HG03342 (cell line): Measurements from ENCODE around the gene HECTD4.
"Not testable (repeated sequence)": the region's sequence is repeated elsewhere in the genome, so short reads cannot be mapped to it uniquely, and the experiment has no call there.

Source experiments
- ATAC-seq: cut with Tn5 transposase; IDR thresholded peaks from one replicate; pipeline ENCODE4 v1.9.1; 2021; ENCODE audit warnings: mild to moderate bottlenecking, moderate library complexity; ENCODE audit not compliant: unreplicated experiment

Gene HECTD4

DNA sequence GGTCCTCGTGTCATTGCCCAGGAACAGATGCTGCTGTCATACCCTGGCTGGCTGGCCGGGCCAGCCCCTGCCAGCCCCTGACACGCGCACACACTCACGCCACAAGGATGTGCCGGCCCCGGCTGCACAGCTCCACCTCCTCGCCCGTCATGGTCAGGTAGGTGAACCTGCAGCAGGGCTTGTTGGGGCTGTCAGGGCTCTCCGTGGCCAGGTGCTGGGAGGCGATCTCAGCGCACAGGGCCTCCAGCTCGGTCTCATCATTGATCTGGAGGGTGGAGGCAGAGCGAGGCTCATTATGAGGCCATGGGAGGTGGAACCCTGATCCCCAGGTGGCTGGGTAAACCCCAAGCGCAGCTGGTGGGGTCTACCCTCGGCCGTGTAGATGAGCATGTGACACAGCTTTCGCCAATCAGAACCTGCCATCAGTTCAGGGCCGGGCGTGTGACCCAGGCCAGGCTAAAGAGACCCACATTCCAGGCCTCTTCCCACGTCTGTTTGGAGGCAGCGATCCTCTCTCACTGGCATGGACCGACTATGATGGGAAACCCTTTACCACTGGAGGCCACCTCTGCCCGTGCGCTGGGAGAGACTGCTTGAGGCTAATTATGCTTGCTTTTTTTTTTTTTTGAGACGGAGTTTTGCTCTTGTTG lies 218.1 kb downstream of the HECTD4 start:
- no peak for ATAC-seq

DNA sequence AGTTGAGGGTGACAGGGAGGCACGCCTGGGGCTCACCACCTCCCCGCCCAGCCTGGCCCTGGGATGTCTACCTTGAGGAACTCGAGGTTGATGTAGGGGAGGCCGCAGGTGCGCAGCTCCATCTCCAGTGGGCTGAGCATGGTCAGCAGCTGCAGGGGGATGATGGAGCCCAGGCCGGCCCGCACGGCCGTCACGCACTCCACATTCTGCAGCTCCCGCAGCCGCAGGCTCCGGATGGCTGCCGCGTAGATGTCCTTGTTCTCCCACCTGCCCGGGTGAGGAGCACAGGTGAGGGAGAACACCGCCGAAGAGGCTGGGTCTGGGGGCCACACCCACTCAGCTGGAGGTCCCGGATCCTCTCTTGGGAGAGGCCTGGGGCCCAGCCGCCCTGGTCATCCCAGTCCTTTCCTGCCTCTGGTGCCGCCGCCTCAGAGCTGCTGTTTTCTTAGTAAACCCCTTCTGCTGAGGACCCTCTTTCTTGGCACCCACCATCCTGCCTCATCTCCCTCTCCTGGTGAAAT lies 218.7 kb downstream of the HECTD4 start:
- ATAC-seq = no peak

- ATAC-seq = no peak
These were observed 219.2 kb downstream of the HECTD4 start for GRCh38 chr12:112163056-112163455.

DNA sequence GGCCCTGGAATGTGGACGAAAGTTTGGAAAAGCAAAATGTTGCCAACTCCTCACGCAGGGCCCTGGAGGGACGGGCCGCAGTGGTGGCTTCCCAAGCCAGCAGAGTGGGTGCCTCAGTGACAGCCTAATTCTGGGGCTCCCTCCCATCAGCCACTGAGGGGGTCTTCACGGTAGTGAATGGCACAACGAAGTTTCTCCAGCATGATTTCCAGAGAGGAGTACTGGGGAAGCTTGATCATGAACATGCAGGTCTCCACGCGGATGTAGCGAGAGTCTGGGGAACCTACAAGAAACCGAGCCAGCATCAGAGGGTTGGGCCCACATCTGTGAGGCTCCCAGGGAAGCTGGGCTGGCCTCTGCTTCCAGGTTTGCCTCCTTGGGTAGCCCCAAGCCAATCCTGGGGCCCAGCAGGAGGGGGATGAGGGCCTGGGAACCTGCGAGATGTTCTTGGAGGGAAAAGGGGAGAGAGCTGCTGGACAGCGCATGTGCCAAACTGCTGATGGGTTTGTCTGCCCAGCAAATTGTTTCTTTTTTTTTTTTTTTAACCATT lies 219.9 kb downstream of the HECTD4 start:
- ATAC-seq = no peak

DNA sequence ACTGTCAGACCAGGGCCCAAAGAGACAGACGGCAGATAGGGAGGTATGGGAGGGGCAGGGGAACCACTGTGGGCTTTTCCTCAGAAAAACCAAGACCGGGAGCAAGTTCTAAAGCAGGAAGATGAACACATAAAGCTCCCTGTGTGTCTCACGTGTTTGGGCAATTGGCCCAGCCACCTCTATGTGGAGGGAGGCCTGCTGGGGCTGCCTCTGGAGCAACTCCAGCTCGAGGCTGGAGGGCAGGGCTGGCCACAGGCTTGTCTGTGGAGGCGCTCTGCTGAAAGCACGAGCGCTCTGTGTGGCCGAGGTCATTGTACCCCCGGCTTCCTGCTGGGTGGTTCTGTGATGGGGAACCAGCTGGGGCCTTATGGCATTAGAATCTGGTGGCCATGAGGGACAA lies 220.5 kb downstream of the HECTD4 start:
- ATAC-seq = no peak

- no peak for ATAC-seq
These were observed 221.6 kb downstream of the HECTD4 start for GRCh38 chr12:112160611-112161010.

DNA sequence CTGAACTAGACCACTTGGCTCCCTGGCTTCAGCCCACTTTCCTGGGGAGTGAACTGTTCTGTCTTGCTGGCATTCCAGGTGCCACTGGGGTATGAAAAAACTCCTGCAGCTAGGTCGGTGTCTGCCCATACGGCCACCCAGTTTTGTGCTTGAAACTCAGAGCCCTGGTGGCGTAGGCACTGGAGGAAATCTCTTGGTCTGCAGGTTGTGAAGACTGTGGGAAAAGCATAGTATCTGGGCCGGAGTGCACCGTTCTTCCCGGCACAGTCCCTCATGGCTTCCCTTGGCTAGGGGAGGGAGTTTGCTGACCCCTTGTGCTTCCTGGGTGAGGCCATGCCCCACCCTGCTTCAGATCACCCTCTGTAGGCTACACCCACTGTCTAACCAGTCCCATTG lies 223.1 kb downstream of the HECTD4 start:
- ATAC-seq = no peak

DNA sequence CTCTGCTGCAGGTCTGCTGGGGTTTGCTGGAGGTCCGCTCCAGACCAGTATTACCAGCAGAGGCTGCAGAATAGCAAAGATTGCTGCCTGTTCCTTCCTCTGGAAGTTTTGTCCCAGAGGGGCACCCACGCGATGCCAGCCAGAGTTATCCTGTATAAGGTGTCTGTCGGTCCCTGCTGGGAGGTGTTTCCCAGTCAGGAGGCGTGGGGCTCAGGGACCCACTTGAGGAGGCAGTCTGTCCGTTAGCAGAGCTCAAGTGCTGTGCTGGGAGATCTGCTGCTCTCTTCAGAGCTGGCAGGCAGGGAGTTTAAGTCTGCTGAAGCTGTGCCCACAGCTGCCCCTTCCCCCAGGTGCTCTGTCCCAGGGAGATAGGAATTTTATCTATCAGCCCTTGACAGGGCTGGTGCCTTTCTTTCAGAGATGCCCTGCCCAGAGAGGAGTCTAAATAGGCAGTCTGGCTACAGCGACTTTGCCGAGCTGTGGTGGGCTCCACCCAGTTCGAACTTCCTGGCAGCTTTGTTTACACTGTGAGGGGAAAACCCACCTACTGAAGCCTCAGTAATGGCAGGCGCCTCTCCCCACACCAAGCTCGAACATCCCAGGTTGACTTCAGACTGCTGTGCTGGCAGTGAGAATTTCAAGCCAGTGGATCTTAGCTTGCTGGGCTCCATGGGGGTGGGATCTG lies 223.6 kb downstream of the HECTD4 start:
- ATAC-seq = not testable (repeated sequence)

- ATAC-seq = no peak
These were observed 228.4 kb downstream of the HECTD4 start for GRCh38 chr12:112153893-112154219.

- ATAC-seq = no peak
These were observed 228.9 kb downstream of the HECTD4 start for GRCh38 chr12:112153181-112153892.

DNA sequence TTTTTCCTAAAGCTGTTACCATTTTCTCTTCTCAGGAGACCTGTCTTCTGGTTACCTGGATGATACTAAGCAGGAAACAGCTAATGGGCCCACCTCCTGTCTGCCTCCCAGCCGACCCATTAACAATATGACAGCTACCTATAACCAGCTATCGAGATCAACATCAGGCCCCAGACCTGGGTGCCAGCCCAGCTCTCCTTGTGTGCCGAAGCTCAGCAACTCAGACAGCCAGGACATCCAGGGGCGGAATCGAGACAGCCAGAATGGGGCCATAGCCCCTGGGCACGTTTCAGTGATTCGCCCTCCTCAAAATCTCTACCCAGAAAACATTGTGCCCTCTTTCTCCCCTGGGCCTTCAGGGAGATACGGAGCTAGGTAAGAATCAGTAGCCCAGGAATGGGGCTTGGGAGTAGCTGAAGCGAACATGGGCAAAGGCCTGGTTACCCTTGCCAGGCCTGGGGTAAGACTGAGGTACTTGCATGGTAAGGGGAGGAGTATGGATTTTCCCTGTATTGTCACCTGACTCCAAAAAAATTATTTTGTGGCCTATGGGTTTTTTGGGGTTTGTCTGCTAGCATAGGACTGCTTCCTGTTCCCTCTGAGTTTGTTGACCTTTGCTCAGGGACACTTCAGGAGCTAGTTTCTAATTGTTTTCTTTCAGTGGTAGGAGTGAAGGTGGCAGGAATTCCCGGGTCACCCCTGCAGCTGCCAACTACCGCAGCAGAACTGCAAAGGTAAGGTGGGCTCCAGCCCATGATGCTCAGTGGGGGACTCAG lies 230.3 kb downstream of the HECTD4 start:
- no peak for ATAC-seq

DNA sequence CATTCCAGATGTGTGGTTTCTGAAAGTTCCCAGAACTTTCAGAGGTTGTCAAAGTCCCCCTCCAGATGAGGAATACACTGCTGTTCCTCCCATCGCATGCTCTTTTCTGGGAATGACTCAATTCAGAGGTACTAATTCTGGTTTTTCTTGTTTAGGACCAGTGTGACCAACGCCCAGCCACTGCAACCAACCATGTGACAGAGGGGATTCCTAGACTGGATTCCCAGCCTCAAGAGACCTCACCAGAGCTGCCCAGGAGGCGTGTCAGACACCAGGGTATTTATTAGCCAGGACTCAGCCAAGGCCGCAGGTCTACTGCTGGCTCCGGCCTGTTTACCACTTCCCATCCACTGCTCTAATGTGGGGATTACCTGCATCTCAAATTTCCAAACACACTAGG lies 232.6 kb downstream of the HECTD4 start:
- no peak for ATAC-seq

DNA sequence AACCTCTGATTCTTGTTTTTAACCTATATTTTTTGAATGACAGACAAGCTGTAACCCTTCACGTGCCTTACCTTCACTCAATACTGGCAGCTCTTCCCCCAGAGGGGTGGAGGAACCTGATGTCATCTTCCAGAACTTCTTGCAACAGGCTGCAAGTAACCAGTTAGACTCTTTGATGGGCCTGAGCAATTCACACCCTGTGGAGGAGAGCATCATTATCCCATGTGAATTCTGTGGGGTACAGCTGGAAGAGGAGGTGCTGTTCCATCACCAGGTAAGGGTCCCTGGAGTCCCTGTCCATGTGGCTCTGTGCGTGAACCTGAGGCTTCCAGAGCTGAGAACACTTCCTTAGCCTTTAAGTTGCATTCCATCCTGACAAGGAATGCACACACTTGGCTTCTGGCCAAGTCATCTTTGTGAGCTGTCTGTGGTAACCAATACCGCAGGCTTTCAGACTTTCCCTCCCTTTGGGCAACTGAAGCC lies 234.2 kb downstream of the HECTD4 start:
- ATAC-seq = no peak

DNA sequence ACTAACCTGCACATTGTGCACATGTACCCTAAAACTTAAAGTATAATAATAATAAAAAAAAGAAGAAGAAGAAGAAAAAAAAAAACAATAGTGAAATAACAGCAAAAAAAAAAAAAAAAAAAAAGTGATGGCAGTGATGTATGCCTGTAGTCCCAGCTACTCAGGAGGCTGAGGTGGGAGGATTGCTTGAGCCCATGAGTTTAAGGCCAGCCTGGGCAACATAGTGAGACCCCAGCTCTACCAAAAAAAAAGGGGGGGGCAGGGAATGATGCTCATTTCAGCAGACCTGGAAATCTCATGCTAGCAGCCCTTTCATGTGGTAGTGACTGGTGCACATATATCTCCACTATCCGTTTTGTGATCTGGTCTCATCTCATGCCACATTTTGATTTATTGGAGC lies 236.1 kb downstream of the HECTD4 start:
- ATAC-seq = no peak

- ATAC-seq = no peak
These were observed 241.5 kb downstream of the HECTD4 start for GRCh38 chr12:112140728-112141127.

- ATAC-seq = no peak
These were observed 247.5 kb downstream of the HECTD4 start for GRCh38 chr12:112134731-112135130.

GRCh38 chr12:112133418-112133817 lies 248.8 kb downstream of the HECTD4 start:
- no peak for ATAC-seq

DNA sequence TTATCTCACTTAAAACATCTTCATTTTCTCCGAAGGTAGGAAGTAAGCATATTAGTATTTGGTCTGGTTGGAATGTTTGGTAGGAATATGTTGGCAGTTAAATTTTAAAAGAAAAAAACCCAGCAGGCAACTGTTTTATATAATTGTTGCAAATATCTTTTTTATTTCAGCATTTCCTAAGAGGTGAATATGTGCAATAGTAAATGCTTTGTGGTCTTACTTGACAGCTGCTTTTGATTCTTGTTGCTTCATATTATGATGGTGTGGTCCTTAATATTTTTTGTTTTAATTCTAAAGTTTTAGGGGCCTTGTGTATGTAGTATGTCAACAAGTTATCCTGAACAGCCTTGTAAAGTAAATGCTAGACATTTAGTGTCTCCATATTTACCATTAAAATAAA lies 250.5 kb downstream of the HECTD4 start:
- no peak for ATAC-seq

GRCh38 chr12:112130441-112130998 lies 251.7 kb downstream of the HECTD4 start:
- ATAC-seq = peak; percentile 45

DNA sequence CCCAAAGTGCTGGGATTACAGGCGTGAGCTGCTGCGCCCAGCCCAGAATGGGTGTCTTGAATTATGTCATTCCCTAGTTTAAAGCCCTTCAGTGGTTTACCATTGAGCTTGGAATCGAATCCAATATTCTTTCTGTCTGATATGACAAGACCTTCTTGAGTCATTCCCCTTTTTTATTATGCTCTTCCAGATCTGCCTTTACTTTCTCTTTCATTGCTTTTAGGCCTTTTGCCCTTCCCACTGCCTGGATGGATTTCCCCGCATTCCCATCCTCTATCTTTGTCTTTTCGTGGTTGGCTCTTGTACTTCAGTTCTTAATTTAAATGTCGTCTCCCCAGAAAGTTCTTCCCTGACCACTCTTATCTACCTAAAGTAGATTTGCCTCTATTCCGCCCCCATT lies 255.3 kb downstream of the HECTD4 start:
- no peak for ATAC-seq
